NCI-H2029 treated with DMSO at 0.1 percent for 48 hours (cell line): ENCODE results near the gene DCLK1.

Experiments used
- DNase-seq: peaks from one replicate; lab custom pipeline; 2025; lab: John Stamatoyannopoulos, UW

Gene DCLK1

DNA sequence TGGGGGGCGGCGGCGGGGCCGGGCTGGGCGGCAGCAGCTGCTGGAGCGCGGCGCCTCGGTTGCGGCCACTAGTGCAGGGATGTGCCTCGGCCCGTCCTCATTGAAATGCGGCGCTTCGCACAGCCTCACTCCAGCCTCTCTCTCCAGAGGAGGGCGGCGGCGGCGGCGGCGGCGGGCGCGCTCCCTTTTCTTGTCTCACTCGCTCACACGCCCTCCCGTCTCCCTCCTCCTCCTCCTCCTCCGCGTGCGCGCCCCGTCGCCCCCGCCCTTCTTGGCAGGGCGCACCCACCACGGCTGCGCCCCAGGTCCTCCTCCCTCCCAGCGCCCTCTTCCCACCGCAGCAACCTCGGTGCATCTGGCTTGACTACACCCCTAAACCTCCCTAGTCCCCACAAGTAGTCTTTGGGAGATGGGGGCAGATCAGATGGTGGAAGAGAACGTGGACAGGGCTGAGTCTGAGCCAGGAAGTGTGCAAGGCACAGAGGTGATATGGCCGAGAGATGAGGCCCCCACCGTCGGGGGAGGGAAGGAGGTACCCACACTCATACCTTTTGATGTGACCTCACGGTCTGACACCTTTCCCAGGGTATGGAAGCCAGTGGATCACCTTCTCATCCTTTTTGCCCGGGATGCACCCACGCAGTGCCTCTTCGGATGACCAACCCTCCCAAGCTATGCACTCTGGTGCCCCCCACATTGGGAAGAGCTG lies at the start of gene DCLK1:
Gene DCLK1 (minus strand): TSS at position 161 of the 709 bp plus-strand sequence.
- no peak for DNase-seq

DNA sequence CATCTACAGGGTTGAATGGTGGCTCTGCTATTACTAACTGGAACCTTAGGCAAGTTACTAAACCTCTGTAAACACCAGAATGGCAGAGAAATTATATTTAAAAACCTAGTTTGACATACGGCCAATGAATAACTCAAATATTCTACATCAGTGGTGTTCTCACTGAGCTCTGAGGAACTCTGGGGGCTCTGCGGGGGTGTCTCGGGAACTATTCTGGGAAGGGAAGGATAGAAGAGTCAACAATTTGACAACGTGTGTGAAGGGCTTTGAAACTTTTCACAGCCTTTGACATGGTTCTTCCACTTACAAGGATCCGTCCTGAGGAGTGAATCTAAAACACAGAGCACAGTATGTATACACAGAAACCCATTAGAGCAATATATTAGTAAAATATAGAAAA lies 44.4 kb upstream of the DCLK1 start:
- no peak for DNase-seq

GRCh38 chr13:36174923-36175322 lies 43.7 kb upstream of the DCLK1 start:
- no peak for DNase-seq

DNA sequence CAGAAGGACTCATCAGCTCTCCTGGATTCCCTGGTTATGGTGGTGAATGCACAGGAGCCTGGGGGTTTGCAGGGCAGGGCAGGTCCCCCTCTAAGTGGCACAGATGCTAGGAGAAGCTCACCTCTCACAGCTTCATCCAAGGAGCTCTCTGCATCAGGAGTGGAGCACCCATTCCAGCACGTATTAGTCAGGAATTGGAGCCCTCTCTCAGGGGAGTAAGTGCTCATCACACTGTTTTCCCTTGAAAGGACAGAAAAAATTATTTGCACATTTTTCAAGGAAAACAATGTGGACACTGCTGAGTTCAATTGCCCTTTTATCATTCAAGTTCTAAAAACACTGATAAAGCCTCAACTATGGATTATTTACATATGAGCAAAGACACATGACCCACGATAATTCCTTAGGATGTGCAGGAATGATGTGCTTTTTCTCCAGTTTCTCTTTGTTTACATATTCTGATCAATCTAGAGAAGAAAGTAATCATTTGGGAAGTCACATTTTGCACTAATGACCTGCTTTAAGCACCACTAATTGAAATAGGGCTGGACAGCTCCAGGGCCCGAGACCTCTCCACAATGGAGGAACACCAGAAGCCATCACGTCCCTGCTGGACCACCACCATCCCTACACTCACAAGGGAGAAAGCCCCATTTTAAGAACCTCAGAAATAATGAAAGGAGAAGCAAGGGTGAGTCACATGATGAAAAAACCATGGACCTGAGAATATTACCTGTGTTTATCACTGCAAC lies 42.6 kb upstream of the DCLK1 start:
- DNase-seq = no peak

GRCh38 chr13:36166046-36166445 lies 34.9 kb upstream of the DCLK1 start:
- DNase-seq = no peak

DNA sequence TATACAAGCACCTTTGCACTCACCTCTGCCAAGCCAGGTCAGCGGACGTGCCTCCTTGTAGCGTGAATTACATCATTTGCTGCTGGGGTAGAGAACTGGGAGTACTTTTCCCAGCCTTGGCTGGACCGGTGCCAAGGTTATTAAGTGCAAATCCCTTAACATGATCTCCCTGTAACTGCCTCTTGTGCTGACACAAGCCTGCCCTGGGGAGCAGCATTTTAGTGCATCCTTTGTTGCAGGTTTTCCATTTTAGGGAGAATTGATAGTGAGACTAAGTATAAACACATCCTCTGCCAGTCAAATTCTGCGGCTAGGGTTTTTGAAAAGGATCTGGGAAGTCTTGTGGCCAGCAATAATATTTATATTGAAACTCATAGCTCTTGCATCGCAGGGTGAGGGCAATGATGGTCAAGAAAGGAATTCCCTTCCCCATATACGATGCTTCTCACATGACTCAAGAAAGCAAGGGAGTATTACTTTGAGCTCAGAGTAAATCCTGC lies 32.7 kb upstream of the DCLK1 start:
- DNase-seq = peak; percentile 78

- peak; percentile 27 for DNase-seq
Measured at GRCh38 chr13:36163286-36163685, 32.1 kb upstream of the DCLK1 start.

DNA sequence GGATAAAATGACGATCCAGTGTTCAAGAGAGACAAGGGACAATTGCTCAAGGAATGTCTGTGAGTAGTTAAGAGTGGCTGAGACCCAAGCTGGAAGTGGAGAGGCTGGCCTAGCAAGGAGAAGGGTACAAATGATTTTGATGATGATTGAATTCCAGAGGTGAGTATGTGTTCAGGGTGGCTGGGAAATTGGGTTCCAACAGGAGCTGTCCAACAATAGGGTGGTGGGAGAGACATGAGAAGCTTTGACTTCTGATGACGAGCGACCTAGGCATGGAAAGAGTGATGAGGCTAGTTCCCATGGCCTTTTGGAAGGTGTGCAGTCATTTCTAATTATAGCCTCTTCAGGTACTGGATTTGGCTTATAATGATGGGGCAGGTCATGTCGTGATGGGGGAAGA lies 29.1 kb upstream of the DCLK1 start:
- no peak for DNase-seq

- no peak for DNase-seq
Measured at GRCh38 chr13:36158611-36159010, 27.4 kb upstream of the DCLK1 start.

DNA sequence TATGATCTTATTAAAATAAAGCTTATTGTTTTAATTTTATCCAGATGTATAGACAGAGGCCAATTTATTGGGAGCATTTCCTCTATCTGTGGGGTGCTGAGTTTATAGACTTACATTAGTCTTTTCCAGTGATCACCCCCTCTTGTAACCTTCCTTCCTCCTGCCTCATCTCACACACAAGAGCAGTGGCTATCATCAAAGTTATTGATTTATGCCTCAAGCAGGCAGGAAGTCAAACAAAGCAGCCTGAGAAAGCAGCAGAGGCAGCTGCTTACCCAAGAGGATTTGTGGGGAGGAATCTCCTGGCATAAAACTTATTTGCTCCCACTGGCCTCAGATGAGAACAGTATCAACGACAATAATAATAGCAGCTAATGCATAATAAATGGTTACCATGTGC lies 26.3 kb upstream of the DCLK1 start:
- no peak for DNase-seq

GRCh38 chr13:36154567-36155291 lies 23.5 kb upstream of the DCLK1 start:
- DNase-seq = no peak

- no peak for DNase-seq
Measured at GRCh38 chr13:36151591-36151990, 20.4 kb upstream of the DCLK1 start.

DNA sequence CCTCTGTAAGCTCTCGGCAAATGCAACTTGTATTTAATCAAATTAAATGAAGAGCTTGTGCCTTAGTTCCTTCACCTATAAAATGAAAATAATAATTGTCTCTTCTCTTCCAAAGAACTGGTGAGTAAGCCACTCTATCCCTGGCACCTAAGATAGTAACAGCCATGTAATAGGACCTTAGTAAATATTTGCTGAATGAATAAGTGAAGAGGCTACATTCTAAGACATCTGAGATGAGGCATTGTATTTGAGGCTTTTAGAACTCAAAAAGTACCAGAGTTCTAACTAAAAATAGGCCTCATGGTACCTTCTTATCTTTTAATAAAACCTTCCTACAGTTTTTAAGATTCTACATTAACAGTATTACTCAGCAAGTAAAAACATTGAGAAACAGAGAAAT lies 17.3 kb upstream of the DCLK1 start:
- DNase-seq = peak; percentile 10

DNA sequence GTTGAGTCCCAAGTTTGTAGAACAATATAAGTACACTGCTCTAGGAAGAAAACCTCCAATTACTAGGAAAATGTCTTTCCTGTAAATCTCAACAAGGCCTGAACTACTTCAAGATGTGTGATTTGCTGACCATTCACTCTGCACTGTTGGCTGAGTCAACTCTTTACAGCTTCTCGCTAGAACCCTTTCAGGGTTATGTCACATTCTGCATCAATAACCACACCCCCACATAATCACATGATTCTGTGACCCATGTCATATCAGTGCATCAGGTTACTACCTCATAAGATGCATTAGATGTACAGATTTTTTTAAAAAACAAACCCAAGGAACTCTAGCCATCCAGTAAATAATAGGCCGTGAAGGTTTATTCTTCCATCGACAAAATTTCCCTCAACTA lies 16.1 kb upstream of the DCLK1 start:
- no peak for DNase-seq

DNA sequence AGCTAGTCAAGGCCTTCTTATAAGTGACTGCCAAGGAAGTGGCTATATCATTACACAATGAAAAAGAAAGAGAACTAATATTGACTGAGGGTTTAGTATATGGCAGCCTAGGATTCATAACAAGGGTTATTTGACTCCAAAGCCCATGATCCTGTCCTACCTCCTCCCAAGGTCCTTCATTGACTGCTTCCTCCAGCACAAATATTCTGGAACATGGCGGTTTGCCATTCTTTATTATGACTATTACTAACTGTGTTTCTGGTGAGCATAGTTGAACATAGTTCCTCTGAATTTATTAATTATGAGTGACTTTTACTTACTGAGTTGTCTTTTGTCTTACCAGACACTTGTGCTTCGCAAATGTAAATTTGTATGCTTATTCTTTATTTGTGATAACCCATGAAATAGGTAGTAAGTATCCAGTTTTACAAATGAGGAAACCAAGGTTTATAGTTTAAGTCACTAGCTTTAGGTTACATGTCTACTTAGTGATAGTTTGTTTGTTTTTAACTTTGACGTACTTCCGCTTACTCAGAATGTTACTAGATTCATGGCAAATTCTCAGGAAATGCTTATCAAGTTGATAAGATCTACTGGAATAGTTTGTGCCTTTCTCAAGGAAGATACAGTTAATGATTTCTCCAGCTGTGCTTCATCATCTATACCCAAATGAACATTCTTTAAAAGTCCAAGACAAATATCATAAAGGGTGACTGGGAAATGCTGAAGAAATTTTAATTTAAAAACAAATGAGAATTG lies 15.5 kb upstream of the DCLK1 start:
- no peak for DNase-seq

DNA sequence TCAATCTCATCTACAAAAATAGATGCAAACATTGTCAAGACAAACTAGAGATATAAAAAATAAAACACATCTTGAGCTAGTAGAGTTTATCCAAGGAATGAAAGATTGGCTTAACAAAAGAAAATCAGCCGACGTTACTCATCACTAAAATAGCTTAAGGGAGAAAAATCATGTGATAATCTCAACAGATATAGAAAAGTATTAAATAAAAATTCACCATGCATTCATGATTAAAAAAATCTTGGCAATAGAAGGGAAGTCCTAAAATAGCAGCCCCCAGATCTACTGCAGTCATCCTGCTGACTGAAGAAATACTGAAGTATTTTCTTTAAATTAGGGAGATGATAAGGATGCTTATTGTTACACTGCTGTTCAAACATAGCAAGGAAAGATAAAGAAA lies 12.6 kb upstream of the DCLK1 start:
- DNase-seq = no peak

- DNase-seq = no peak
Measured at GRCh38 chr13:36142735-36143134, 11.6 kb upstream of the DCLK1 start.

- no peak for DNase-seq
Measured at GRCh38 chr13:36135876-36136275, 4.7 kb upstream of the DCLK1 start.

- DNase-seq = no peak
Measured at GRCh38 chr13:36134632-36135031, 3.5 kb upstream of the DCLK1 start.

GRCh38 chr13:36133950-36134626 lies 2.9 kb upstream of the DCLK1 start:
- DNase-seq = no peak

- DNase-seq = no peak
Measured at GRCh38 chr13:36132376-36132775, 1.2 kb upstream of the DCLK1 start.

- DNase-seq = no peak
Measured at GRCh38 chr13:36131931-36132297, 732 bp upstream of the DCLK1 start.
